Astrocyte of the spinal cord (primary cell): ENCODE results near the gene CYB561A3.

ENCODE experiments used
- DNase-seq: peaks from one replicate; pipeline ENCODE4 v3.0.0; 2011; ENCODE audit warnings: low read depth, low spot score
- H3K4me3 ChIP-seq: 2 replicates; pipeline ENCODE4 v1.5.1; 2011; ENCODE audit warnings: low read depth, mild to moderate bottlenecking, low read length, moderate library complexity
- CTCF ChIP-seq: IDR thresholded peaks from 2 replicates; pipeline ENCODE4 v1.5.1; 2012; ENCODE audit warnings: low read depth, mild to moderate bottlenecking, low read length, inconsistent platforms
- in situ Hi-C: cut with HindIII; loops from 2 replicates; pipeline ENCODE4 v1.10.0; 2017; ENCODE audit warnings: low sequenced_read_pairs

The CYB561A3 gene

GRCh38 chr11:61334434-61335354, 27.0 kb downstream of the CYB561A3 start:
- no peak for TF ChIP-seq CTCF
- in situ Hi-C loops, result no loop called here
- no peak overlapping the region for H3K4me3 ChIP-seq
- peak; percentile 44 for DNase-seq

GRCh38 chr11:61333550-61334433, 27.9 kb downstream of the CYB561A3 start:
- DNase-seq, result no peak

GRCh38 chr11:61332797-61333549, 28.7 kb downstream of the CYB561A3 start, which contains the start of the genes DDB1 and TKFC:
TSS of gene DDB1 (minus strand) at chr11:61333105. CDS start at chr11:61332968, 137 bp downstream.
TSS of gene TKFC (plus strand) at chr11:61333228. CDS start at chr11:61334729, 1,501 bp downstream.
- in situ Hi-C loops, result no loop called here
- no peak for TF ChIP-seq CTCF
- peak; percentile 95 for DNase-seq
- H3K4me3 ChIP-seq, result peak within 1 kb of the TSS; percentile 95

More at GRCh38 chr11:61333550-61334433, 27.9 kb downstream of the CYB561A3 start:
- TF ChIP-seq CTCF, result no peak
- in situ Hi-C loops, result no loop called here
- peak overlapping the region; percentile 95 for H3K4me3 ChIP-seq

- peak; percentile 5 for TF ChIP-seq CTCF
- peak; percentile 20 for DNase-seq
- peak overlapping the region; percentile 95 for H3K4me3 ChIP-seq
- in situ Hi-C loops, result no loop called here
These were observed 29.3 kb downstream of the CYB561A3 start for GRCh38 chr11:61332281-61332796.

- DNase-seq, result no peak
- TF ChIP-seq CTCF, result no peak
- H3K4me3 ChIP-seq, result peak overlapping the region; percentile 95
- in situ Hi-C loops, result no loop called here
These were observed 30.0 kb downstream of the CYB561A3 start for GRCh38 chr11:61331651-61332050.

- in situ Hi-C loops, result no loop called here
- no peak overlapping the region for H3K4me3 ChIP-seq
- TF ChIP-seq CTCF, result no peak
- DNase-seq, result no peak
These were observed 31.8 kb downstream of the CYB561A3 start for GRCh38 chr11:61329871-61330270.
